Pons (tissue), 1 donor: ENCODE results near the gene IGFBP2.

Experiments used
- DNase-seq: peaks from one replicate; pipeline ENCODE4 v3.0.0-alpha.2; 2016; ENCODE audit warnings: low spot score

Gene IGFBP2

GRCh38 chr2:216687111-216687510 lies 53.9 kb downstream of the IGFBP2 start:
- DNase-seq = no peak

DNA sequence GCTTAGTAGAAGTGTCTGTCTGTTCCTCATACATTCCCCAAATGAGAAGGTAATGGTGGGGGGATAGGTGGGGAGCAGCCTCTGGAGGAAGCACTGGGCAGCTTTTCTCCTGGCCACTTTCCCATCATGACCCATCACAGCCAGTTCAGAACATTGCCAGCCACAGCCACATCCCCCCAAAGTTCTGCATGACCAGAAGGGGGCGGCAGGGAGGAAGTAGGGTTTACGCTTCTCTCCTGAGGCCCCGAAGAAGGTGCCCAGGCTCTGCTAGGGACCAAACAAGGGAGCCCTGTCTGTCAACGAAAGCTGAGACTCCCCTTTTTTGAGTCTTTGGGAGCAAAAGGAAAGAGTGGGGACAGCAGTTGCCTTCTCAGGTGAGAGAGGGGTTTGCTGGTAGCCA lies 54.4 kb downstream of the IGFBP2 start:
- no peak for DNase-seq

DNA sequence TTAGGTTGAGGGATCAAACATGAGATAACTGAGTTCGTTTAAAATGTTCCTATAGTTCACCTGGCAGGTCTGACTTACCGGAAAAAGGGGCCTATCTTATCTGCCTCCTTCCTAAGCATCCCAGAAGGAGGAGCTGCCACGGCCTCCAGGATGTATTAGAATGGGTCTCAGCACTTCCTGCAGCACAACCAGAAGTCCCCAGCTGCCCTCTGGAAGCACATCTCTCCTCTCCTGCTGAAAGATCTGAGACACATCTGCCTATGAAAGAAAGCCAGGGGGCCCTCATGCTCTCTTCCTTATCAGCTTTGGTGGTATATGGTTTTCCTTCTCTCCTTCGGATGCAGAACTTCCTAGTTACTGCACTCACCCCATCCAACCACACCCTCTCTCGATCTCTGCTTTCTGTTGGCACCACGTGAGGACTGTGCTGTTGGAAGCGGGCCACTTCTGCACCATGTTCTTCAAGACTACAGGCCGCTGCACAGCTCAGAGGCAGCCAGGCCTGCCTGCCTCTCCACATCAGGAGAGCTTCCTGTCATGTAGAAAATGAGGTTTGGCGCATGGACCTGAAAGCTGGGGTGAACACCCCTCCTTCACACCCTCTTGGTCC lies 55.6 kb downstream of the IGFBP2 start:
- DNase-seq = no peak

DNA sequence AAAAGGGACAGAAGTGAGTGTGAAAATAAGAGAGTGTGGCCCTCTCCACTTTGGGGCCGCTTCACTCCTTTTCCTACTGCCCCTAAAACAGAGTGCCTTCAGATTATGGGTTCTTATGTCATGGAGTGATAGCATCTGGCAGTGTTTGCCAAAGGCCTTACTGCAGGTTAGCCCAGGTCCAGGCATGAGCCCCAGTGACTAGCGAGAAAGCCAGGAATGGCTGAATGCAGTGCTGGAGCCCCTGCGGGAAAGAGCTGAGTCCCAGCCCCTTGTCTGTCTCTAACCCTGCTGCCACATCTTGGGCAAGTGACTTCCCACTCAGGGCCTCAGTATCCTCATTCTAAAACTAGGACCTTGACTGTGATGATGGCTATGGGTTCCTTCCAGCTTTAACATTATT lies 56.2 kb downstream of the IGFBP2 start:
- no peak for DNase-seq

GRCh38 chr2:216690456-216690852 lies 57.2 kb downstream of the IGFBP2 start:
- no peak for DNase-seq

GRCh38 chr2:216690853-216691741 lies 57.9 kb downstream of the IGFBP2 start:
- peak; percentile 24 for DNase-seq

DNA sequence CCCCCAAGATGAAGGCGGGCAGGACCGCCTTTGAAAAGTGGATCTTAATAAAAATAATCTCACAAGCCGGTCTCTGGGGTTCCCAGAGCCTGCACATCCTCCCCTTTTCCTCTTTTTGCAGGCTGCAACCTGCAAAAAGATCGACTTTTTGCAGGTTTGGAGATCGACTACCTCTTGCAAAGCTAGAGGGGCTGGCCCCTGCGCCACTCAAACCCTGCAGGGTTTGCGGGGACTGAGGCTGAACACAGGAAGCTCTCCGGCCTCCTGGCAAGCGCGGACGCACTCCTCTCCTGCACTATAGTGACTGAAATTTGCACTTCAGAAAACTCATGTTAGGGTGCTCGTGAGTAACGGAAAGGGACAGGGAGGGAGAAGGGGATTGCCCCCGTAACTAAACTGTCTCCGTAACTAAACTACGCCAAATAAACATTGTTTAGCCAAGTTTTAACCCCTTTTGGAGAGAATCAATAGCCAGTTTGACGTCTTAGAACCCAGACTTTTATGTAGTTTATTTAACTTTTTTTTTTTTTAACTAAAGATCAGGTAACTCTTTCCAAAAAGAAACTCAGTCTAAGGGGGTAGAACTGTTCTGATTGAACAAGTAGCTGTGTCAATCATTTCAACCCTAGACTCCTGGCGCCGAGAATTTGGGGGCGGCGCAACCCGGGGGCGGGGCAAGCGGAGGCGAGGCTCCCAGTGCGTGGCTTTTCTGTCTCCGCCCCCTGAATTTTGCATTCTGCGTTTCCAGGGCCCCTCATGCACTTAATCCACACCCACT lies 59.6 kb downstream of the IGFBP2 start:
- DNase-seq = peak; percentile 36

DNA sequence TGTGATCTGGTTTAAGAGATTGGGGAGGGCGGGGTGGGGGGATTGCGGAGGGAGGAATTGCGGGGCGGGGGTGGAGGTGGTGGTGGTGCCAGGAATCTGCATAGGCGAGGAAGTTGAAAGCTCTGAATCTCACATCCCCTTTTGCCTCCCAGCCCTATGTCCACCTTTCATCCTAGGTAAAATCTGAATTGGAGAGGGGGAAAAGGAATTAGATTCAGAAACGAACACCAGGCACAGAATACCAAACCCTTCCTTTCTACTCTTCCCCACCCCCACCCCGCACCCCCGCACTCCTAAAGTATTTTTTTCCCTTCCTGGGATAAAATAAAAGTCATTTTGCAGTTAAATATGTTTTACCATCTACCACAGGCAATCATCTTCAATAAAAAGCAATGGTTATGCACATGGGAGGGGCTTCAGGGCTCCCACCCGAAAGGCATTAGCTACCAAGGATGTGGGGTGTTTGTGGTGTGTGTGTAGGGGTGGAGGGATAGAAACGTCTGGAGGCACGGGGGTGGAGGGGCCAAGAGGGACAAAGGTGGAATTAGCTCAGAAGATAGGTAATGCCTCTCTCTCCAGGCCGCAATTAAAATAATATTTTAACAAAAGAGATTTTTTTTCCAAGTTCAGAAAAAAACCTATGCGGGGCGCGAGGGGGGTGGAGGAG lies 60.3 kb downstream of the IGFBP2 start:
- no peak for DNase-seq

GRCh38 chr2:216694082-216694825 lies 61.0 kb downstream of the IGFBP2 start:
- DNase-seq = peak; percentile 14

DNA sequence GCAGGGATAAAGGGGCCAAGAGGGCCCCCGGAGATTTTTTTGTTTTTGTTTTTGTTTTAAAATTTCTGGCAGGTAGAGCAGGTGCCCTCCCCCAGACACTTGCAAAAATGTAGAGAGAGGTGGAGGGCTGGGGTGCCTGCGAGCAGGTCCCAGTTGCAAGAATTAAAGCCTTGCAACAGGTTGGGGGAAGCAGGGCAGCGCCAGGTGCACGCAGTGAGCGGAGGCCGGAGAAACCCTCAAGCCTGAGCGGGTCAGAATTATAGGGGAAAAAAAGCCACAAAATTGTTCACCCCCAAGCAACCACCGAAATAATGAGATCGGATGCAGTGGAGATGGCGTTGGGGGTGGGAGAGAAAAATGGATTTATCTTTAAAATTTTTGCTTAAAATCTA lies 61.6 kb downstream of the IGFBP2 start:
- DNase-seq = no peak

DNA sequence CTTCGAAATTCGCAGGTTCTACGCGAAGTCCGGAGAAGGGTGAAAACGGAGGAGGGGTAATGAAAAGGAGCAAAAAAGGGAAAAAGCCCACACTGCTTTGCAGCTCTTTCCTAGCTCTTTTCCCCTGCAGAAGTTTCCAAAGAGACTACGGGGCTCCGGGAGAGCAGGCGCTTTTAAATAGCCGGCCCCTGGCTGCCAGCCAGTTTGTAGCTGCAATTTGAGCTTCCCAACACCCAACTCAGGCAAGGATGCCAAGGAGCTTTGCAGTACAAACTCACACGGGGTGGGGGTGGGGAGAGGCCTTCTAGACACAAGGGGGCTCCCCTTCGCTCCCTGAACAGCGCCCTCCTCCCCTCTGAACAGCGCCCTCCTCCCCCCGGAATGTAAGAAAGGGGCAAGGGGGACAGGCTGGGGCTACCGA lies 62.2 kb downstream of the IGFBP2 start, which contains the start of gene IGFBP5:
IGFBP5 (minus strand) TSS at position 149 of the 421 bp plus-strand sequence. CDS start 774 bp downstream, outside the sequence.
- peak; percentile 53 for DNase-seq

DNA sequence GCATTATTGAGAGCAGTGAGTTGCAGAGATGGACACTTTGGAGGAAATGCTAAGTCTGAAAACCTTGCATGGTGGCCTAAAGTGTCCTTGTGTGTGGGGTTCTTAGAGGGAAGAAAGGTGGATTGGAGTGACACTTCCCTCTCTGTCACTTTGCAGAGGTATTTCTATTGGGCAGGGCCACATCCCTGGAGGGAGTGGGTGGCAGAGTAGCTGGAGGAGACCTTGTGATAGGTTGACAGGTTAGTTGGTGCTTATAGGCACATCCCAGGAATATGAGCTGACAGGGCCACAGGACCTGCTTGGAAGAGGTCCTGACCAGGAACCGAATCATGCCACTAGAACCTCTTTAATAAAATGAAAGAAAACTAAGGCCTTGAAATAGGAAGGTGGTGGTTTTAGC lies 63.1 kb downstream of the IGFBP2 start:
- no peak for DNase-seq

DNA sequence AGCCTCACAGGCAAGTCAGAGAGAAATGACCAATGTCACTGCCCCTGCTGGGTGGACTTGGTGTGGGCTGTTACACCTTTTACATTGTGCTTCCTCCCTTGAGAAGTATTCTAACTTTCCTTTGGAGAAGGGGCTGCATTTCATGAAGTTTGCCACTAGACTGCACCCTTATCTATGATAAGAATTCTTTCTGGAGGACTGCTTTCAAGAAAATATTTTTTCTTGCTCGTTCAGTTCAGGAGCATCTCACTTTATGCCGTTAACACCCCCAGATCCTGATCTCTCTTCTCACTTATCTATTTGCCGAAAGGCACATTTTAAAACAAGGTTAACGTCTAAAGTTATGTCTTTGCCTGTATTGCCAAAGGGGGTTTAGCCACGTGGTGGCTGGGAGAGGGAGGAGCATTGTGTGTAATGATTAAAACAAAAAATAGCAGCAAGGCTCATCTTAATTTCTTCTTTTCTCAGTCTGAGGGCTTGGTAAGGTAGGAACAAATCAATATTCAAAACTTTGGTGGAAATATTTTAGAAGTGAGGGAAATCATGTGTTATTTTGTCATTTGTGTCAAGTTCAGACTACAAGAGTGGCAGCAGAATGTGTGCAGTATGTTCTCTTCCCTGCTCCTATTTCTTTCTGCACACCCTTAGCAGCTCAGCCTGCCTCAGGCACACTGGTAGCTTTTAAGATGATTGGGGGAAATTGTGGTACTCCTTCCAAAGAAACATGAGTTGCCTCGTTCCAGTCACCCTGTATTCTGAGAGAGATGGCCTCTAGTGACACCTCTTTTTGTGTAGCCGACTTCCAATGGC lies 63.7 kb downstream of the IGFBP2 start:
- DNase-seq = peak; percentile 55

DNA sequence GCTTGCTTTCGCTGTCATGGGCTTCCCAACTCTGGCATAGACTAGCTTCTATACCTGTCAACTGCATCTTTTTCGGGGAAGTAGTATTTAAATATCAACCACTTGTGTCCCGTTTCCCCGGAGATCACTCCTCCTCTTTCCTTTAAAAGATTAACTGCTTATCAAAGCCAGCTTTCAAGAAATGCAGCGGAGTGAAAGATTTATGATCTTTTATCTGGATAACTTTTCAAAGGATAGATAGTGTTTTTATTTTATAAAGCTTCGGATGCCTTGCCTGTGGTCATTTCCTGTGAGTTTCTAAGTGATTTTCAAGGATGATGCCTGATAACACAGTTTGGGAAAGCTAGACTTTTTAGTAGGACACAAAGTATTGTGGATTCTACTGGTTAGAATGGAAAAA lies 65.1 kb downstream of the IGFBP2 start:
- DNase-seq = no peak

DNA sequence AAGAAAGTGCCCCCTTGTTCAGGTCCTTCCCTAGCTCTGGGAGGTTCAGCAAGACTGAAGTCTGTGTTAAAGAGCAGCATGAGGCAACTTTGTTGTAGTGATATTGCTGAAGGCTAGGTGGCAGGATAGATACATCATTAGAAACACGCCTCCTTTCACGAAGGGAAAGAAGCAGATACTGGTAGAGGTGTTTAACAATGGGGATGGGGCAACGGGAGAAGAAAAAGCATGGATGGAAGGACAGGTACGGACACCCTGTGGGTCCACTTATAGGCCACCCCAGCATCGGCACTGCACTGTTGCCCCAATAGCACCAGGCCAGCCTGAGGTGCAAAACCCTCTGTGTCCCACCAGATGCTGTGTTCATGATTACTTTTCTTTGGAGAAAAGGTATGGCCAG lies 65.7 kb downstream of the IGFBP2 start:
- DNase-seq = peak; percentile 81

DNA sequence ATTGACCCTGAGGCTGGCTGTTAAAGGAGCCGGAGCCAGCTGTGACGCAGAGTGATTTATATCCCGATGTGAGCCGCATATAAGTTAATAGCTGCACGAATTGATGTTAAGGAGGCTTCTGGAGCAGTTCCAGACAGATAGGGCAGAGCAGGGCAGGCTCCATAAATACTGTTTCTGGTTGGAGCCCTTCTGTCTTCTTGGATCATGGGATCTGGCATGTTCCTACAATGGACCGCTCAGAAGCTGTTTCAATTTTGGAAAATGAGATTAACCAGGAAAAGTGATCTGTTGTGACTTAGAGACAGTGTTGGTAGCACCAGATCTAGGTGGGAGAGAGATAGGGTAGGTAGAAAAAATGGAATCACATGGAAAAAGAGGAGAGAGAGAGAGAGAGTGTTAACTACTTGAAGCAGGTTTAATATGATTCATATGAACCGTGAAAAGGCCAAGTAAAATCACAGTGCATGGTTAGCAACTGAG lies 66.9 kb downstream of the IGFBP2 start:
- no peak for DNase-seq

GRCh38 chr2:216700781-216701180 lies 67.6 kb downstream of the IGFBP2 start:
- DNase-seq = no peak

DNA sequence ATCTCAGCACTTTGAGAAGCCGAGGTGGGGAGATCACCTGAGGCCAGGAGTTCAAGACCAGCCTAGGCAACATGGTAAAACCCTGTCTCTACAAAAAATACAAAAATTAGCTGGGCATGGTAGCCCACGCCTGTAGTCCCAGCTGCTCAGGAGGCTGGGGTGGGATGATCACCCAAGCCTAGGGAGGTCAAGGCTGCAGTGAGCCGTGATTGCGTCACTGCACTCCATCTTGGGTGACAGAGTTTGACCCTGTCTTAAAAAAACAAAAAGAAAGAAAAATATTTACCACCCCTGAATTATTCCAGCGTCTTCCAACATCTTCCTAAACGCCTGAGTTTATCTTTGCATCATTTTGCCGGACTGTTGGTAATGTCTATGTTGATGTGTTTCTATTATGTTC lies 68.3 kb downstream of the IGFBP2 start:
- DNase-seq = no peak

- DNase-seq = no peak
These were observed 69.5 kb downstream of the IGFBP2 start for GRCh38 chr2:216702756-216703155.

DNA sequence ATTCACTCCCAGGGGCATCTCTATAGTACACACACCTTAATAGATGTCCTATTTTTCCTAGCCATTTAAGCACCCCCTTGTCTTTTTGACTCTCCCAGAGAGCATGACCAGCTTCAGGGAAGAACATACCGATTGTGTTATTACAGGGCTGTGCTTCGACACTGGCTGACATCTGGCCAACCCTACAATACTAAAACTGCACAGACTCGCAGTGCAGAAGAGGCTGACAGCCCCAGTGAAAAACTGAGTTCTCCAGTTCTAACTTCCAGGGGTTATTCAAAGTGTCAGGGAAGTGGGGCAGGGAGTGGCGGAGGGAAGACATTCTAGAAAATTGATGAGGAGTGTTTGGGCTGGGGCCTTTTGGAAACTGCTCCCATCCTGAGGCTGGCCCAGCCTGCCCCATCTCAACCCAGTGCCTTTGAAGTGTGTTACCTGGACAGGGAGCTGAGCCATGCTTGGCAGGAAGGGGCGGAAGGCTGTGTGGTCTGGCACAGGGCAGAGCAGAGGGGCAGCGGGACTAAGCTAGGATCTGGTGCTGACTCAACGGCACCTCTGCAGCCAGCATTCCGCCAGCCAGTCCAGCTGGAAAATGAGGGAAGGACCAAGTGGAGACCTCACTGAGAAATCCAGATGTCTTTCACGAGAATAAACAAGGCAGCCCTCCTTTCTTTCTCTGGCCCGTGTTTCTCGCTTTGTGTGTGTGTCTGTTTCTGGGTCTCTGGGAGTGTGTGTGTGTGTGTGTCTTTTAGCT lies 77.5 kb downstream of the IGFBP2 start:
- no peak for DNase-seq
